Upper lobe of right lung (tissue), 1 donor: Measurements from ENCODE around the gene NMRAL1. TPM values are rescaled to one million over a fixed set of nuclear protein-coding genes. Genes with fewer than 3 reads are reported as not detected.

ENCODE experiments used
- ATAC-seq: fragments of 200-7000 bp; cut with Tn5 transposase; one replicate; pipeline ENCODE4 v1.9.1; 2020; ENCODE audit warnings: mild to moderate bottlenecking, moderate library complexity
- DNase-seq: peaks from one replicate; pipeline ENCODE4 v3.0.0-alpha.2; 2020
- H3K27ac ChIP-seq: fragments of 200-600 bp; one replicate; pipeline ENCODE4 v1.8.0; 2022
- H3K27me3 ChIP-seq: fragments of 200-600 bp; one replicate; pipeline ENCODE4 v1.8.0; 2022; ENCODE audit warnings: mild to moderate bottlenecking
- H3K36me3 ChIP-seq: fragments of 200-600 bp; one replicate; pipeline ENCODE4 v1.8.0; 2022
- H3K4me1 ChIP-seq: fragments of 200-600 bp; one replicate; pipeline ENCODE4 v1.8.0; 2022
- H3K4me3 ChIP-seq: fragments of 200-600 bp; one replicate; pipeline ENCODE4 v1.8.0; 2022; ENCODE audit warnings: mild to moderate bottlenecking
- H3K9me3 ChIP-seq: fragments of 200-600 bp; one replicate; pipeline ENCODE4 v1.8.0; 2022
- intact Hi-C: fragments of 100-400 bp; cut with DNase I; formaldehyde crosslinking; loops from one replicate; pipeline ENCODE4 v1.11.0; 2022
- total RNA-seq: library from RNA; stranded (reverse); fragmentation: NEBNext Ultra II Directional; extraction: Animal tissue kit (Norgen Biotek cat#: 25700); gene quantifications from one replicate; pipeline ENCODE4 v1.2.1, GENCODE V29; 2021
- TF ChIP-seq, protein P1 (sequence below): fragments of 200-600 bp; IDR thresholded peaks from one replicate; pipeline ENCODE4 v1.8.0; 2022; ENCODE audit warnings: antibody characterized with exemption
- donor health status: DM: no; HTN: yes; CAD: no; lungs with severe emphysema.

NMRAL1 gene
- total RNA-seq, 1 donor from 2014 or later = 39.0 TPM

DNA sequence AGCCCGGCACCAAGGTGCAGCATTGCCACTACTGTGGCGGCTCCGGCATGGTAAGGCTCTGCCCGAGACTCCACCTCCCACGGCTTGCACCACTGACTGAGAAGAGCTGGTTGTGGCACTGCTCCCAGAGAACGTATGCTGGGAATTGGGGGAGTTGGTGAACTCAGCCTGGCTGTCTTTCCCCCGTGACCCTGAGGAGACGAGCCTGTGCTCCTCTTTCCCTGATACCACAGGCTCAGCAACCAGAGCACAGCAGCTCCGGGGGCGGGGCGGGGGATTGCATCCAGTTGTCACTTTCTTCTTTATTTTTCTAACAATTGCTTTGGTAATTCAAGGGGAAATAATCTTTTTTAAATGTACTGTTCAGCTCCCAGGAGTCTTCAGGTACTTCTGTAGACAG, 32.1 kb downstream of the NMRAL1 start:
- H3K27me3 ChIP-seq = no peaks in the 10 kb centered on the region
- no peaks in the 10 kb centered on the region for H3K4me1 ChIP-seq
- TF ChIP-seq, protein P1, sequence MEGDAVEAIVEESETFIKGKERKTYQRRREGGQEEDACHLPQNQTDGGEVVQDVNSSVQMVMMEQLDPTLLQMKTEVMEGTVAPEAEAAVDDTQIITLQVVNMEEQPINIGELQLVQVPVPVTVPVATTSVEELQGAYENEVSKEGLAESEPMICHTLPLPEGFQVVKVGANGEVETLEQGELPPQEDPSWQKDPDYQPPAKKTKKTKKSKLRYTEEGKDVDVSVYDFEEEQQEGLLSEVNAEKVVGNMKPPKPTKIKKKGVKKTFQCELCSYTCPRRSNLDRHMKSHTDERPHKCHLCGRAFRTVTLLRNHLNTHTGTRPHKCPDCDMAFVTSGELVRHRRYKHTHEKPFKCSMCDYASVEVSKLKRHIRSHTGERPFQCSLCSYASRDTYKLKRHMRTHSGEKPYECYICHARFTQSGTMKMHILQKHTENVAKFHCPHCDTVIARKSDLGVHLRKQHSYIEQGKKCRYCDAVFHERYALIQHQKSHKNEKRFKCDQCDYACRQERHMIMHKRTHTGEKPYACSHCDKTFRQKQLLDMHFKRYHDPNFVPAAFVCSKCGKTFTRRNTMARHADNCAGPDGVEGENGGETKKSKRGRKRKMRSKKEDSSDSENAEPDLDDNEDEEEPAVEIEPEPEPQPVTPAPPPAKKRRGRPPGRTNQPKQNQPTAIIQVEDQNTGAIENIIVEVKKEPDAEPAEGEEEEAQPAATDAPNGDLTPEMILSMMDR = no peak
- no peaks in the 10 kb centered on the region for H3K9me3 ChIP-seq
- peaks cover 99% of the 10 kb centered on the region for H3K36me3 ChIP-seq
- no peak overlapping the region for H3K27ac ChIP-seq
- intact Hi-C loops = no loop called here
- no peak overlapping the region for H3K4me3 ChIP-seq
- ATAC-seq (no peak), DNase-seq (no peak)

DNA sequence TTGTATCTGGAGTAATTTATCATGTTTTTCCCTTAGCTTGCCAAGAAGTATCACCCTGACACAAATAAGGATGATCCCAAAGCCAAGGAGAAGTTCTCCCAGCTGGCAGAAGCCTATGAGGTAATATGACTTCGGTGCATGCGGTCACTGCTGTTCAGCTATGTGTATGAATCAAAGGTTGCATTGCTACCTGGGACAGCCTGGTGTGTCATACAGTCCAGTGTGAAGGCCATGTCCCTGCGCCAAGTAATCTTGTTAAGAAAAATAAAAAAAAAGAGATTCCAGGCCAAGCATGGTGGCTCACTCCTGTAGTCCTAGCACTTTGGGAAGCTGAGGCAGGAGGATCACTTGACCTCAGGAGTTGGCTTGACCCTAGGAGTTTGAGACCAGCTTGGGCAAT, 37.1 kb downstream of the NMRAL1 start:
- no peak for ATAC-seq
- Histone ChIP-seq H3K36me3 (peaks cover 80% of the 10 kb centered on the region), H3K27me3 (no peaks in the 10 kb centered on the region), H3K27ac (no peak overlapping the region), H3K9me3 (no peaks in the 10 kb centered on the region), H3K4me3 (no peak overlapping the region), H3K4me1 (no peaks in the 10 kb centered on the region)
- DNase-seq = no peak
- TF ChIP-seq, protein P1 = no peak
- intact Hi-C loops = no loop called here

DNA sequence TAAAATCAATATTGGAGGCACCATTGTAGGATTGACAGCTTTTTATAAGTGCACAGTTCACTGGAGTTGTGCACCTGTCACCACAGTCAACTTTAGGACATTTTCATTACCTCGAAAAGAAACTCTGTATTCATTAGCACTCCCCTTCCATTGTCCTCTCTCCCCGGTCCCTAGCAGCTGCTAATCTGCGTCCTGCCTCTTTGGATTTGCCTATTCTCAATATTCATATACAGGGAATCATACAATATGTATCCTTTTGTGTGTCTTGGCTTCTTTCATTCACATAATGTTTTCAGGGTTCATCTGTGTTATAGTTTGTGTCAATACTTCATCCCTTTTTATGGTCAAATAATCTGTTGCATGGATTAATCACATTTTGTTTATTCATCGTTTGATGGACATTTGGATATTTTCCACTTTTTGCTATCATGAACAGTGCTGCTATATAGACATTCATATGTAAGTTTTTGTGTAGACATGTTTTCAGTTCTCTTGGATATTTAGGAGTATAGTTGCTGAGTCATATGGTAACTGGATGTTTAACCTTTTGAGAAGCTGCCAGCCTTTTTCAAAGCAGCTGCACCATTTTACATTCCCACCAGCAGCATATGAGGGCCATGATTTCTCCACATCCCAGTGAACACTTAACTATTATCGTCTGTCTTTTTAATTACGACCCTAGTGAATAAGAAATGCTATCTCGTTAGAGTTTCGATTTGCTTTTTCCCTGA, 38.9 kb downstream of the NMRAL1 start:
- Histone ChIP-seq H3K9me3 (no peaks in the 10 kb centered on the region), H3K27me3 (no peaks in the 10 kb centered on the region), H3K4me1 (no peaks in the 10 kb centered on the region), H3K36me3 (peaks cover 61% of the 10 kb centered on the region), H3K4me3 (no peak overlapping the region), H3K27ac (no peak overlapping the region)
- ATAC-seq (no peak), DNase-seq (no peak)
- intact Hi-C loops = no loop called here
- TF ChIP-seq, protein P1 = no peak

DNA sequence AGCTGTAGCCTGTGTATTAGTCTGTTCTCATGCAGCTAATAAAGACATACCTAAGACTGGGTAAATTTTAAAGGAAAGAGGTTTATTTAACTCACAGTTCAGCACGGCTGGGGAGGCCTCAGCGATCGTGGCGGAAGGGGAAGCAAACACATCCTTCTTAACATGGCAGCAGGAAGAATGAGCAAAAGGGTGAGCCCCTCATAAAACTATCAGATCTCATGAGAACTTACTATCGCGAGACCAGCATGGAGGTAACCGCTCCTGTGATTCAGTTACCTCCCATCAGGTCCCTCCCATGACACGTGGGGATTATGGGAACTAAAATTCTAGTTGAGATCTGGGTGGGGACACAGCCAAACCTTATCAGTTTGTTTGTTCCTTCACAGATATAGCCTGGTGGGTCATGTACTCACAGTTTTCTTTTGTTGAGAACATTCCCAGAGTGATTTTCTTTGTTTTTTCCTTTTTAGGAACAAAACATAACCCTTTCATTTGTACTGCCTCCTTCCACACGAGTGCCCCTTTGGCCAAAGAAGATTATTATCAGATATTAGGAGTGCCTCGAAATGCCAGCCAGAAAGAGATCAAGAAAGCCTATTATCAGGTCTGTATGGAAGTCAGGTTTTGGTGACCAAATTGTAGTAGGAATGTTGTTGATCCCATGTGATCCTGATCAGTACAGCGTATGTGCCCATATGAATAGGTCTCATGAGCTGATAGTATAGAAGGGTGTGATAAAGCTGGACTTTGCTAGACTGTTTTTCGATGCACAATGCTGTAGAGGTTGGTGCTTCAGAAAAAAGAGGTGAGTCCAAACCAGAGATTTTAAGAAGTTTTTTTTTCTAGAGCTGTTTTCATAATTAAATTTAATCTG, 40.3 kb downstream of the NMRAL1 start:
- ATAC-seq = no peak
- H3K9me3 ChIP-seq = no peaks in the 10 kb centered on the region
- no peak for DNase-seq
- TF ChIP-seq, protein P1 = no peak
- no peak overlapping the region for H3K4me3 ChIP-seq
- intact Hi-C loops = no loop called here
- H3K27me3 ChIP-seq = no peaks in the 10 kb centered on the region
- no peak overlapping the region for H3K27ac ChIP-seq
- H3K36me3 ChIP-seq = peaks cover 49% of the 10 kb centered on the region
- H3K4me1 ChIP-seq = no peaks in the 10 kb centered on the region

DNA sequence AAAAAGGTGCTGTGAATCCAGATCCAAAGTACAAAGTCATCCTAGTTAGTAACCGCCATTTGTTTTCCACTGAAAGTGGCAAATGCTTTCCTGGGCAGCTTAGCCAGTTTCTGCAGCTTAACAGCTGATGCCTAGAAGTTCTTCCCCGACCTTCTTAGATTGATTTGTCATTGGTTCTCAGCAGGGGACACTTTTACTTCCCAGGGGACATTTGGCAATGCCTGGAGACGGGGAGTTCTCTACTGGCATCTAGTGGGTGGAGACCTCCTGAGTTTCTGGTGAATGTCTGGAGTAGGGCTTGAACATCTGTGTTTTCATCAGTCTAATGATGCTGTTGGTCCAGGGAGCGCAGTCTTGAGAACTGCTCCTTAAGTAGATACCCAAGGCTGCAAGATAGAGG, 41.2 kb downstream of the NMRAL1 start:
- Histone ChIP-seq H3K36me3 (peaks cover 40% of the 10 kb centered on the region), H3K4me1 (no peaks in the 10 kb centered on the region), H3K27me3 (no peaks in the 10 kb centered on the region), H3K9me3 (no peaks in the 10 kb centered on the region), H3K4me3 (no peak overlapping the region), H3K27ac (no peak overlapping the region)
- DNase-seq = no peak
- intact Hi-C loops = no loop called here
- TF ChIP-seq, protein P1 = no peak
- no peak for ATAC-seq
